HG03139 (cell line): Measurements from ENCODE around the gene USH1G.

Experiments
- ATAC-seq: cut with Tn5 transposase; IDR thresholded peaks from one replicate; pipeline ENCODE4 v1.9.1; 2021; ENCODE audit not compliant: unreplicated experiment

The USH1G gene

GRCh38 chr17:74954665-74955421, 31.8 kb upstream of the USH1G start:
- no peak for ATAC-seq

- ATAC-seq: no peak
Observed at GRCh38 chr17:74954115-74954514, 31.1 kb upstream of the USH1G start.

- no peak for ATAC-seq
Observed at GRCh38 chr17:74953134-74953687, 30.2 kb upstream of the USH1G start.

GRCh38 chr17:74952431-74953133, 29.5 kb upstream of the USH1G start:
- no peak for ATAC-seq

- ATAC-seq: no peak
Observed at GRCh38 chr17:74951680-74952421, 28.8 kb upstream of the USH1G start.

GRCh38 chr17:74951065-74951464, 28.0 kb upstream of the USH1G start:
- no peak for ATAC-seq

GRCh38 chr17:74950207-74950606, 27.2 kb upstream of the USH1G start:
- no peak for ATAC-seq

- ATAC-seq: no peak
Observed at GRCh38 chr17:74949455-74950115, 26.5 kb upstream of the USH1G start.

GRCh38 chr17:74947041-74947754, 24.1 kb upstream of the USH1G start:
- ATAC-seq: no peak

GRCh38 chr17:74946641-74947040, 23.6 kb upstream of the USH1G start:
- no peak for ATAC-seq

GRCh38 chr17:74945543-74945942, 22.5 kb upstream of the USH1G start:
- no peak for ATAC-seq

- no peak for ATAC-seq
Observed at GRCh38 chr17:74943808-74944522, 20.9 kb upstream of the USH1G start.

GRCh38 chr17:74941128-74941725, 18.2 kb upstream of the USH1G start:
- no peak for ATAC-seq

- no peak for ATAC-seq
Observed at GRCh38 chr17:74939534-74939933, 16.5 kb upstream of the USH1G start.

GRCh38 chr17:74938194-74938950, 15.3 kb upstream of the USH1G start:
- ATAC-seq: no peak

- no peak for ATAC-seq
Observed at GRCh38 chr17:74937064-74938051, 14.3 kb upstream of the USH1G start.

GRCh38 chr17:74936470-74936799, 13.4 kb upstream of the USH1G start:
- ATAC-seq: no peak
